ENCODE results near the gene USP7. TPM values are rescaled to one million over a fixed set of nuclear protein-coding genes. Genes with fewer than 3 reads are reported as not detected.
"Not testable (repeated sequence)": the region's sequence is repeated elsewhere in the genome, so short reads cannot be mapped to it uniquely, and the experiment has no call there.

USP7 gene
- polyA plus RNA-seq, 1 experiment, result 17.2 TPM

GRCh38 chr16:8846401-8846932 is 117.2 kb downstream of the USP7 start:
- H3K4me3 ChIP-seq (ENCODE audit: low read depth, low read length), result no peak overlapping the region
- peaks cover 15% of the 10 kb centered on the region for H3K36me3 ChIP-seq (ENCODE audit: control insufficient read depth, insufficient read depth, low read length)
- no peak for DNase-seq (ENCODE audit: low read depth)
- POLR2A ChIA-PET, result no interaction called here
- CTCF ChIA-PET, result no interaction called here
- TF ChIP-seq CTCF (IDR thresholded peaks at IDR 0.05; ENCODE audit: insufficient read depth, low read depth, low read length), result no peak
- H3K27me3 ChIP-seq (ENCODE audit: control insufficient read depth, insufficient read depth, low read length), result no peaks in the 10 kb centered on the region

DNA sequence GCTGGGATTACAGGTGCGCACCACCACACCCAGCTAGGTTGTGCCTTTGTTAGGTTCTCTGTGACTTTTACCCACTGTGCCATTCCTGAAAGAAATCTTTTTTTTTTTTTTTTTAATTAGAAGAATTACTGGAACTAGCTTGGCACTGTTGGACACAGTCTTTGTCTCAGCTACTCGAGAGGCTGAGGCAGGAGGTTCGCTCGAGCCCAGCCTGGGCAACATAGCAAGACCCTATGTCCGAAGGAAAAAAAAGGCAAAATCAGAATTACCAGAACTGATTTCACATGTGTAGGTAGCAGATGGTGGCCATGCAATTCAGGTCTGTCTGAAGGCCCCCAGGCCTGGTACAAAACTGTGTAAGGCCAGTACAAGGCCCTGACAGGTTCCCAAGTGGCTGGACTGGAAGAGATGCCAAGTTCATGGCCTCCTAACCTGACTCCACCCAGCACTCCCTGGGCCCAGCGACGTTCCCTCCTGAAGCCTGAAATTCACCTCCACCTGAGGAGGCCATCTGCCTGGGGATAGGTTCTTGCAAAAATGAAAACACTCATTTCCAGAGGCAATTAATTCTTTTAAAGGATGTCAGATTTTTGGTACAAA is 117.9 kb downstream of the USP7 start:
- ChIA-PET CTCF (no interaction called here), POLR2A (no interaction called here)
- H3K36me3 ChIP-seq (ENCODE audit: control insufficient read depth, insufficient read depth, low read length), result peaks cover 15% of the 10 kb centered on the region
- no peaks in the 10 kb centered on the region for H3K27me3 ChIP-seq (ENCODE audit: control insufficient read depth, insufficient read depth, low read length)
- H3K4me3 ChIP-seq (ENCODE audit: low read depth, low read length), result no peak overlapping the region
- TF ChIP-seq CTCF (IDR thresholded peaks at IDR 0.05; ENCODE audit: insufficient read depth, low read depth, low read length), result no peak
- no peak for DNase-seq (ENCODE audit: low read depth)

DNA sequence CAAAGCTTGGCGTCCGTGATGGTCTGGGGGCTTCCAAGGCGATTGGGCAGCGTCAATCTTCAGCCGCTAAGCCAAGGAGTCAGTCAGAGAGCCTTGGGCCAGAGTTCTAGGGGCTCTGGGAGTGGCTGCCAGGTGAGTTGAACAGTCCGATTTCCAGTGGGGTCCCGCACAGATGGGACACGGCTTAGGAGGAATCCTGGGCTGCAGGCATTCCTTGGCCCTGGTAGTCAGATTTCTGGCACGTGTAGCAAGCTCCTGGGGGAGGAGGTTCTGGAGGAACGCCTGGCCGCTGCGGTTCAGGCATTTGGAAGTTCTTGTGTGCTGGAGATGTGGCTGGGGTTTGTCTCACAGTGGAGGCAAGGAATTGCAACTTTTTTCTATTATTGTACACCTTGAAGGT is 120.4 kb downstream of the USP7 start:
- H3K27me3 ChIP-seq (ENCODE audit: control insufficient read depth, insufficient read depth, low read length); DNase-seq (ENCODE audit: low read depth); POLR2A ChIA-PET; CTCF ChIA-PET; H3K4me3 ChIP-seq (ENCODE audit: low read depth, low read length); H3K36me3 ChIP-seq (ENCODE audit: control insufficient read depth, insufficient read depth, low read length): not testable (repeated sequence)

Other genes with a start within 250 kb of the USP7 start
- gene TMEM186, start 166.3 kb downstream of the USP7 start, polyA plus RNA-seq (2011; rRNA removed), result 5.9 and 7.9 TPM in 2 replicates
- 30.4 and 32.2 TPM in 2 replicates for gene PMM2, start 166.1 kb downstream of the USP7 start, polyA plus RNA-seq (2011; rRNA removed)
- gene CARHSP1, start 94.9 kb downstream of the USP7 start, polyA plus RNA-seq (2011; rRNA removed), result 88.0 and 119 TPM in 2 replicates
- gene LITAFD, start 81.6 kb downstream of the USP7 start, polyA plus RNA-seq (2011; rRNA removed), result not detected in 2 replicates
- gene HAPSTR1, start 127.7 kb upstream of the USP7 start, polyA plus RNA-seq (2011; rRNA removed), result 11.9 and 22.9 TPM in 2 replicates